ENCODE data around the gene IZUMO1.

IZUMO1 gene

GRCh38 chr19:48756212-48756611, 9.5 kb upstream of the IZUMO1 start:
- Histone ChIP-seq H3K27me3 (replicated peaks; ENCODE audit: control insufficient read depth, insufficient read depth, low read length) (peaks cover 26% of the 10 kb centered on the region), H3K9me3 (ENCODE audit: control insufficient read depth, low read length) (no peaks in the 10 kb centered on the region), H3K36me3 (ENCODE audit: control insufficient read depth, insufficient read depth, low read length, severe bottlenecking) (no peaks in the 10 kb centered on the region), H3K9ac (ENCODE audit: low read length) (no peak overlapping the region), H3K4me3 (ENCODE audit: low read length) (no peak overlapping the region), H3K4me1 (ENCODE audit: control insufficient read depth, insufficient read depth, low read length) (no peaks in the 10 kb centered on the region)
- no peak for DNase-seq (ENCODE audit: low read depth)

- H3K4me3 ChIP-seq (ENCODE audit: low read length): no peak overlapping the region
- no peaks in the 10 kb centered on the region for H3K4me1 ChIP-seq (ENCODE audit: control insufficient read depth, insufficient read depth, low read length)
- no peaks in the 10 kb centered on the region for H3K36me3 ChIP-seq (ENCODE audit: control insufficient read depth, insufficient read depth, low read length, severe bottlenecking)
- DNase-seq (ENCODE audit: low read depth): no peak
- H3K9ac ChIP-seq (ENCODE audit: low read length): no peak overlapping the region
- H3K27me3 ChIP-seq (replicated peaks; ENCODE audit: control insufficient read depth, insufficient read depth, low read length): peaks cover 25% of the 10 kb centered on the region
- H3K9me3 ChIP-seq (ENCODE audit: control insufficient read depth, low read length): no peaks in the 10 kb centered on the region
Observed at GRCh38 chr19:48755787-48756186, 9.1 kb upstream of the IZUMO1 start.

GRCh38 chr19:48755084-48755641, 8.5 kb upstream of the IZUMO1 start, which contains the start of gene FGF21:
TSS of gene FGF21 (plus strand) at chr19:48755524. CDS start at chr19:48756237, 713 bp downstream.
- no peak for DNase-seq (ENCODE audit: low read depth)
- Histone ChIP-seq H3K27me3 (replicated peaks; ENCODE audit: control insufficient read depth, insufficient read depth, low read length) (peaks cover 23% of the 10 kb centered on the region), H3K4me3 (ENCODE audit: low read length) (no peak within 1 kb of the TSS), H3K9ac (ENCODE audit: low read length) (no peak within 1 kb of the TSS), H3K4me1 (ENCODE audit: control insufficient read depth, insufficient read depth, low read length) (no peaks in the 10 kb centered on the region), H3K9me3 (ENCODE audit: control insufficient read depth, low read length) (no peaks in the 10 kb centered on the region), H3K36me3 (ENCODE audit: control insufficient read depth, insufficient read depth, low read length, severe bottlenecking) (no peaks in the 10 kb centered on the region)

- Histone ChIP-seq H3K4me3 (ENCODE audit: low read length) (no peak within 1 kb of the TSS), H3K9ac (ENCODE audit: low read length) (no peak within 1 kb of the TSS), H3K36me3 (ENCODE audit: control insufficient read depth, insufficient read depth, low read length, severe bottlenecking) (no peaks in the 10 kb centered on the region), H3K9me3 (ENCODE audit: control insufficient read depth, low read length) (no peaks in the 10 kb centered on the region), H3K27me3 (replicated peaks; ENCODE audit: control insufficient read depth, insufficient read depth, low read length) (peaks cover 35% of the 10 kb centered on the region), H3K4me1 (ENCODE audit: control insufficient read depth, insufficient read depth, low read length) (no peaks in the 10 kb centered on the region)
- DNase-seq (ENCODE audit: low read depth): peak; percentile 55
Observed at GRCh38 chr19:48752496-48753365, 6.0 kb upstream of the IZUMO1 start, which contains the start of gene FUT1. TSS of gene FUT1 (minus strand) at chr19:48752641. CDS start at chr19:48751281, 1,360 bp downstream.

GRCh38 chr19:48751845-48752495, 5.3 kb upstream of the IZUMO1 start:
- Histone ChIP-seq H3K9me3 (ENCODE audit: control insufficient read depth, low read length) (no peaks in the 10 kb centered on the region), H3K4me3 (ENCODE audit: low read length) (no peak overlapping the region), H3K9ac (ENCODE audit: low read length) (no peak overlapping the region), H3K4me1 (ENCODE audit: control insufficient read depth, insufficient read depth, low read length) (no peaks in the 10 kb centered on the region), H3K36me3 (ENCODE audit: control insufficient read depth, insufficient read depth, low read length, severe bottlenecking) (no peaks in the 10 kb centered on the region), H3K27me3 (replicated peaks; ENCODE audit: control insufficient read depth, insufficient read depth, low read length) (peaks cover 32% of the 10 kb centered on the region)
- DNase-seq (ENCODE audit: low read depth): no peak

GRCh38 chr19:48750771-48751504, 4.2 kb upstream of the IZUMO1 start:
- Histone ChIP-seq H3K27me3 (replicated peaks; ENCODE audit: control insufficient read depth, insufficient read depth, low read length) (peaks cover 31% of the 10 kb centered on the region), H3K36me3 (ENCODE audit: control insufficient read depth, insufficient read depth, low read length, severe bottlenecking) (no peaks in the 10 kb centered on the region), H3K4me1 (ENCODE audit: control insufficient read depth, insufficient read depth, low read length) (no peaks in the 10 kb centered on the region), H3K4me3 (ENCODE audit: low read length) (no peak overlapping the region), H3K9ac (ENCODE audit: low read length) (no peak overlapping the region), H3K9me3 (ENCODE audit: control insufficient read depth, low read length) (no peaks in the 10 kb centered on the region)
- DNase-seq (ENCODE audit: low read depth): no peak

GRCh38 chr19:48750351-48750750, 3.6 kb upstream of the IZUMO1 start:
- DNase-seq (ENCODE audit: low read depth): no peak
- Histone ChIP-seq H3K27me3 (replicated peaks; ENCODE audit: control insufficient read depth, insufficient read depth, low read length) (peaks cover 31% of the 10 kb centered on the region), H3K4me1 (ENCODE audit: control insufficient read depth, insufficient read depth, low read length) (no peaks in the 10 kb centered on the region), H3K36me3 (ENCODE audit: control insufficient read depth, insufficient read depth, low read length, severe bottlenecking) (no peaks in the 10 kb centered on the region), H3K4me3 (ENCODE audit: low read length) (no peak overlapping the region), H3K9me3 (ENCODE audit: control insufficient read depth, low read length) (no peaks in the 10 kb centered on the region), H3K9ac (ENCODE audit: low read length) (no peak overlapping the region)

- Histone ChIP-seq H3K9me3 (ENCODE audit: control insufficient read depth, low read length) (no peaks in the 10 kb centered on the region), H3K9ac (ENCODE audit: low read length) (no peak overlapping the region), H3K4me1 (ENCODE audit: control insufficient read depth, insufficient read depth, low read length) (no peaks in the 10 kb centered on the region), H3K36me3 (ENCODE audit: control insufficient read depth, insufficient read depth, low read length, severe bottlenecking) (no peaks in the 10 kb centered on the region), H3K4me3 (ENCODE audit: low read length) (no peak overlapping the region), H3K27me3 (replicated peaks; ENCODE audit: control insufficient read depth, insufficient read depth, low read length) (peaks cover 31% of the 10 kb centered on the region)
- no peak for DNase-seq (ENCODE audit: low read depth)
Observed at GRCh38 chr19:48749571-48750198, 3.0 kb upstream of the IZUMO1 start.

GRCh38 chr19:48746110-48746509, 599 bp downstream of the IZUMO1 start:
- Histone ChIP-seq H3K4me3 (ENCODE audit: low read length) (no peak overlapping the region), H3K36me3 (ENCODE audit: control insufficient read depth, insufficient read depth, low read length, severe bottlenecking) (no peaks in the 10 kb centered on the region)
- no peak for DNase-seq (ENCODE audit: low read depth)

GRCh38 chr19:48745208-48745995, 1.3 kb downstream of the IZUMO1 start:
- Histone ChIP-seq H3K9me3 (ENCODE audit: control insufficient read depth, low read length) (no peaks in the 10 kb centered on the region), H3K9ac (ENCODE audit: low read length) (no peak overlapping the region), H3K4me3 (ENCODE audit: low read length) (no peak overlapping the region), H3K36me3 (ENCODE audit: control insufficient read depth, insufficient read depth, low read length, severe bottlenecking) (no peaks in the 10 kb centered on the region), H3K27me3 (replicated peaks; ENCODE audit: control insufficient read depth, insufficient read depth, low read length) (peaks cover 14% of the 10 kb centered on the region), H3K4me1 (ENCODE audit: control insufficient read depth, insufficient read depth, low read length) (no peaks in the 10 kb centered on the region)
- peak; percentile 83 for DNase-seq (ENCODE audit: low read depth)

More at GRCh38 chr19:48746110-48746509, 599 bp downstream of the IZUMO1 start:
- Histone ChIP-seq H3K27me3 (replicated peaks; ENCODE audit: control insufficient read depth, insufficient read depth, low read length) (peaks cover 18% of the 10 kb centered on the region), H3K4me1 (ENCODE audit: control insufficient read depth, insufficient read depth, low read length) (no peaks in the 10 kb centered on the region), H3K9ac (ENCODE audit: low read length) (no peak overlapping the region), H3K9me3 (ENCODE audit: control insufficient read depth, low read length) (no peaks in the 10 kb centered on the region)
